MM.1S (cell line): ENCODE measurements around the gene IVNS1ABP.

ENCODE experiments used
- EZH2 ChIP-seq: fragments of 300-600 bp; sonication (generic); optimal IDR thresholded peaks from 2 replicates; pipeline ENCODE3; 2017; ENCODE audit warnings: low read depth, mild to moderate bottlenecking, antibody characterized with exemption, low read length, mixed read lengths
- EZH2phosphoT487 ChIP-seq: fragments of 300-600 bp; sonication (generic); IDR thresholded peaks from 2 replicates; pipeline ENCODE4 v1.6.1; 2018; ENCODE audit warnings: antibody characterized with exemption, low read length
- TF ChIP-seq, protein P1 (sequence below): fragments of 300-600 bp; sonication (generic); IDR thresholded peaks from 2 replicates; pipeline ENCODE4 v1.5.1; 2016; ENCODE audit warnings: antibody characterized with exemption, low read length, mixed read lengths

DNA sequence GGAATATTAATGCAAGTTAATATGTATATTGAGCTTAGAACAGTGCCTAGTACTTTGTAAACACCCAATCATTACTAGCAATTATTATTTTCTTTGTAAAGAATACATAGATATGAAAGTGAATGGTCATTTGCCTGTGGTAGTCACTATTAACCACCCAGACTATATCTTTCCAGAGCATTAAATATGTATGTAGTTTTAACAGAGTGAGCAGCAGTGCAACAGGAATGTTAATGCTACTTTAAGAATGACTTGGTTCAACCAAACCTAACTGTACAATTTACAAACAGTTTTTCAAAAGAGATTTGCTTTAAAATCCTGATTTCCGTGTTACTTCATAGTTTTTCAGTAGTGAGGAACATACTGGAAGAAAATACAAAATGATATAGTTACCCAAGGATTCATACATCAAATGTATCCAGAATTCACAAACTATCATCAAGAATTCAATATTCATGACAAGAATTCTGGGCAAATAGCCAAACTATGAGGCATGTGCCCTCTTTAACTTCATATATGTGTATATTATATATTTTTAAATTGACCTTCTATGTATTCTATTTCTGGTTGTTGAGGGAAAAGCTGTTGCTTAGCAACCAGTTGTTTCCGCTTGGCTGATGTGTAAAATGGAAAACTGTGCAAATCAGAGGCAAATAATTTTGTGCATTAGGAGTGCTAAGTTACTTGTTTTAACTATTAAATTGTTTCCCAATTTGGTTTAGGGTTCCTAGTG lies 34.9 kb upstream of the IVNS1ABP start:
- TF ChIP-seq EZH2 (no peak), EZH2phosphoT487 (no peak)
- TF ChIP-seq, protein P1, sequence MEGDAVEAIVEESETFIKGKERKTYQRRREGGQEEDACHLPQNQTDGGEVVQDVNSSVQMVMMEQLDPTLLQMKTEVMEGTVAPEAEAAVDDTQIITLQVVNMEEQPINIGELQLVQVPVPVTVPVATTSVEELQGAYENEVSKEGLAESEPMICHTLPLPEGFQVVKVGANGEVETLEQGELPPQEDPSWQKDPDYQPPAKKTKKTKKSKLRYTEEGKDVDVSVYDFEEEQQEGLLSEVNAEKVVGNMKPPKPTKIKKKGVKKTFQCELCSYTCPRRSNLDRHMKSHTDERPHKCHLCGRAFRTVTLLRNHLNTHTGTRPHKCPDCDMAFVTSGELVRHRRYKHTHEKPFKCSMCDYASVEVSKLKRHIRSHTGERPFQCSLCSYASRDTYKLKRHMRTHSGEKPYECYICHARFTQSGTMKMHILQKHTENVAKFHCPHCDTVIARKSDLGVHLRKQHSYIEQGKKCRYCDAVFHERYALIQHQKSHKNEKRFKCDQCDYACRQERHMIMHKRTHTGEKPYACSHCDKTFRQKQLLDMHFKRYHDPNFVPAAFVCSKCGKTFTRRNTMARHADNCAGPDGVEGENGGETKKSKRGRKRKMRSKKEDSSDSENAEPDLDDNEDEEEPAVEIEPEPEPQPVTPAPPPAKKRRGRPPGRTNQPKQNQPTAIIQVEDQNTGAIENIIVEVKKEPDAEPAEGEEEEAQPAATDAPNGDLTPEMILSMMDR: no peak
